Measurements from ENCODE around the gene LTBR. TPM values are rescaled to one million over a fixed set of nuclear protein-coding genes. Genes with fewer than 3 reads are reported as not detected.

LTBR gene
- 111 TPM for total RNA-seq (2013)
- polyA plus RNA-seq (100 to 1,000 TPM in 1 of 3 donors, 10 to 100 TPM in 2; 56.4 to 108 (median 60.6) TPM), polyA minus RNA-seq (68.6 and 113 TPM in 2 replicates), total RNA-seq (20.3 to 71.1 (median 56.4) reads per million in 11 experiments)

DNA sequence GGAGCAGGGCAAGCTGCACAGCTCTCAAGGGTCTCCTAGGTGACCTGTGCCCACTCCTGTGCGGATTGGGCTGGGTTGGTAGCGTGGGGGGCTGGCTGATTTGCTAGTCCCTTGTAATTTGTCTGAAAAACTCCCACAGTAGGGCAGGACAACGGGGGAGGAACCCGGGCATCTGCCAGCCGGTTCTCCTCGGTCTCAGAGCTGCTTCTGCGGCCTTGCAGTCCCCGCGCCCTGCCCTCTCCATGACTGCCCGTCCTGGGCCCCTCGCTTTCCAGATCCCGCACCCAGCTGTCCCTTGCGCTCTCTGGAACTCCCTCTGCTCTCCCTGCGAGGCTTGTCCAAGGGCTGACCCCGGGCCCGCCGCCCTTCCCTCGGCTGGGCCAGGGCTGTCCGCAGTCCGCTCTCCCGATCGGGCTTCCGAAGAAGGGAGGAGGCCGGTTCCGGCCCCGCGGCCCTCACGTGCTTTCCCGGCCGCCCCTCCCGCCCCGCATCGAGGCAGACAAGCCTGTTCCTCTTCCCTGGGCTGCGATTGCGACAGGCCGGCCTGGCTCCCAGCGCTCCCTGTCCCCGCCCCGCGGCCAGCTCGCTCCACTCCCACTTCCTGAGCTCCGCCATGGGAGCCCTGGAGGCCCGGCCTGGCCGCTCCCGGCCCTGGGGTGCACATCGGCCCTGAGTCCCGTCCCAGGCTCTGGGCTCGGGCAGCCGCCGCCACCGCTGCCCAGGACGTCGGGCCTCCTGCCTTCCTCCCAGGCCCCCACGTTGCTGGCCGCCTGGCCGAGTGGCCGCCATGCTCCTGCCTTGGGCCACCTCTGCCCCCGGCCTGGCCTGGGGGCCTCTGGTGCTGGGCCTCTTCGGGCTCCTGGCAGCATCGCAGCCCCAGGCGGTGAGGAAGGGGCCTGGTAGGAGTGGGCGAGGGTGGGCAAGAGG, at the start of gene LTBR:
TSS of gene LTBR (plus strand) at position 591 of the 927 bp plus-strand sequence. CDS start at position 788, 197 bp downstream.
- no peaks in the 10 kb centered on the region for H3K27me3 Mint-ChIP-seq (ENCODE audit: low read depth in 3 of 3)
- H3K4me3 ChIP-seq (replicated peaks in 1 of 3; ENCODE audit: low read depth in 2 of 3, low read length in 3 of 3) = peak within 1 kb of the TSS; percentile 77 to 90 (median 85)

DNA sequence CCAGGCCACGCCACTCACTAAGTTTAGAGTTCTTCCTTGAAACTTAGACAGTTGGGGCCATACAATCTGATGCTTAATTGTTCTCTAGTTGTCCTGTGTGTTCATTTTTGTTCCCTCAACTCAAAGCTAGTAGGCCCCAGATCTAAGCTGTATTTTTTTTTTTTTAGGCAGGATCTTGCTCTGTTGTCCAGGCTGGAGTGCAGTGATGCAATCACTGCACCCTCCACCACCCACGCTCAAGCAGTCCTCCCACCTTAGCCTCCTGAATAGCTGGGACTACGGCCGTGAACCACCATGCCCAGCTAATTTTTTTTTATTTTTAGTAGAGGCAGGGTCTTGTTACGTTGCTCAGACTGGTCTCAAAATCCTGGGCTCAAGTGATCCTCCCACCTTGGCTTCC, 49.6 kb upstream of the LTBR start:
- peaks cover 88 to 93% of the 10 kb centered on the region in 2 donors for H3K4me1 ChIP-seq (ENCODE audit: control insufficient read depth in 1 of 2, insufficient read depth in 2 of 2, low read length in 2 of 2)
- intact Hi-C loops (cut with micrococcal nuclease) = loop anchor here in 1 of 2 donors (10.0 kb wide), 1 partner anchor 200 kb away; the partner anchor contains the start of gene GAPDH
- Mint-ChIP-seq H3K27me3 (ENCODE audit: low read depth in 3 of 3) (peaks cover 0 to 1% (median 0%) of the 10 kb centered on the region in 3 donors), H3K9me3 (no peaks in the 10 kb centered on the region), H3K4me1 (peaks cover 55% of the 10 kb centered on the region), H3K36me3 (peaks cover 53 to 60% of the 10 kb centered on the region in 2 donors), H3K27ac (peak overlapping the region in 2 of 7 donors; percentile 93 to 98), H3K4me3 (no peak overlapping the region)
- peaks cover 57 to 58% of the 10 kb centered on the region in 2 donors for H3K36me3 ChIP-seq (replicated peaks in 1 of 2; ENCODE audit: control insufficient read depth in 1 of 2, insufficient read depth in 2 of 2, low read length in 2 of 2)
- TF ChIP-seq, protein P1, sequence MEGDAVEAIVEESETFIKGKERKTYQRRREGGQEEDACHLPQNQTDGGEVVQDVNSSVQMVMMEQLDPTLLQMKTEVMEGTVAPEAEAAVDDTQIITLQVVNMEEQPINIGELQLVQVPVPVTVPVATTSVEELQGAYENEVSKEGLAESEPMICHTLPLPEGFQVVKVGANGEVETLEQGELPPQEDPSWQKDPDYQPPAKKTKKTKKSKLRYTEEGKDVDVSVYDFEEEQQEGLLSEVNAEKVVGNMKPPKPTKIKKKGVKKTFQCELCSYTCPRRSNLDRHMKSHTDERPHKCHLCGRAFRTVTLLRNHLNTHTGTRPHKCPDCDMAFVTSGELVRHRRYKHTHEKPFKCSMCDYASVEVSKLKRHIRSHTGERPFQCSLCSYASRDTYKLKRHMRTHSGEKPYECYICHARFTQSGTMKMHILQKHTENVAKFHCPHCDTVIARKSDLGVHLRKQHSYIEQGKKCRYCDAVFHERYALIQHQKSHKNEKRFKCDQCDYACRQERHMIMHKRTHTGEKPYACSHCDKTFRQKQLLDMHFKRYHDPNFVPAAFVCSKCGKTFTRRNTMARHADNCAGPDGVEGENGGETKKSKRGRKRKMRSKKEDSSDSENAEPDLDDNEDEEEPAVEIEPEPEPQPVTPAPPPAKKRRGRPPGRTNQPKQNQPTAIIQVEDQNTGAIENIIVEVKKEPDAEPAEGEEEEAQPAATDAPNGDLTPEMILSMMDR (IDR thresholded peaks at IDR 0.05) = no peak
- H3K4me2 ChIP-seq (replicated peaks; ENCODE audit: extremely low read depth, low read length, poor library complexity, severe bottlenecking) = peak overlapping the region; percentile 98
- peak overlapping the region; percentile 79 to 93 for H3K27ac ChIP-seq (ENCODE audit: low read depth in 1 of 2, low read length in 2 of 2)
- H3K27me3 ChIP-seq (ENCODE audit: control insufficient read depth in 2 of 2, insufficient read depth in 2 of 2, low read length in 2 of 2) = no peaks in the 10 kb centered on the region
- H3K79me2 ChIP-seq (ENCODE audit: insufficient read depth, low read length) = peaks cover 99% of the 10 kb centered on the region
- H2AFZ ChIP-seq (ENCODE audit: insufficient read depth, low read depth, low read length, poor library complexity, severe bottlenecking) = no peak overlapping the region
- H3K4me3 ChIP-seq (replicated peaks in 1 of 3; ENCODE audit: low read depth in 2 of 3, low read length in 3 of 3) = peak overlapping the region in 1 of 3 experiments; percentile 90
- no CpG with 5 or more reads among the region's 5 CpGs for WGBS (ENCODE audit: insufficient coverage)
- DNase-seq = no peak
- H3K9me3 ChIP-seq (replicated peaks in 1 of 2; ENCODE audit: control insufficient read depth in 1 of 2, insufficient read depth in 1 of 2, low read length in 2 of 2) = no peaks in the 10 kb centered on the region
- peaks cover 100% of the 10 kb centered on the region for H4K20me1 ChIP-seq (ENCODE audit: insufficient read depth, low read length)
- H3K9ac ChIP-seq (ENCODE audit: insufficient read depth, low read length, poor library complexity, severe bottlenecking) = no peak overlapping the region

More for the DNA sequence above, at the start of gene LTBR:
- intact Hi-C loops (cut with micrococcal nuclease) = loop anchor here in 1 of 2 donors (5.0 kb wide), 1 partner anchor 62 kb away; no protein-coding TSS in a partner anchor
- no peaks in the 10 kb centered on the region for H3K9me3 Mint-ChIP-seq
- 1% methylated on average over 53 of the region's 62 CpGs for whole genome bisulfite sequencing (ENCODE audit: insufficient coverage)
- Histone ChIP-seq H3K79me2 (ENCODE audit: insufficient read depth, low read length) (peaks cover 60% of the 10 kb centered on the region), H3K4me1 (ENCODE audit: control insufficient read depth in 1 of 2, insufficient read depth in 2 of 2, low read length in 2 of 2) (peaks cover 73 to 85% of the 10 kb centered on the region in 2 donors), H3K36me3 (replicated peaks in 1 of 2; ENCODE audit: control insufficient read depth in 1 of 2, insufficient read depth in 2 of 2, low read length in 2 of 2) (peaks cover 30% of the 10 kb centered on the region in 2 donors), H2AFZ (ENCODE audit: insufficient read depth, low read depth, low read length, poor library complexity, severe bottlenecking) (peak within 1 kb of the TSS; percentile 85), H4K20me1 (ENCODE audit: insufficient read depth, low read length) (peaks cover 42% of the 10 kb centered on the region), H3K4me2 (replicated peaks; ENCODE audit: extremely low read depth, low read length, poor library complexity, severe bottlenecking) (peak within 1 kb of the TSS; percentile 78), H3K27me3 (ENCODE audit: control insufficient read depth in 2 of 2, insufficient read depth in 2 of 2, low read length in 2 of 2) (no peaks in the 10 kb centered on the region), H3K9ac (ENCODE audit: insufficient read depth, low read length, poor library complexity, severe bottlenecking) (peak within 1 kb of the TSS; percentile 87), H3K9me3 (replicated peaks in 1 of 2; ENCODE audit: control insufficient read depth in 1 of 2, insufficient read depth in 1 of 2, low read length in 2 of 2) (no peaks in the 10 kb centered on the region), H3K27ac (ENCODE audit: low read depth in 1 of 2, low read length in 2 of 2) (peak within 1 kb of the TSS; percentile 89 to 91)
- peak; percentile 84 to 92 (median 91) for DNase-seq
- peaks cover 26 to 35% of the 10 kb centered on the region in 2 donors for H3K36me3 Mint-ChIP-seq
- peak within 1 kb of the TSS; percentile 87 to 94 (median 91) for H3K27ac Mint-ChIP-seq
- TF ChIP-seq, protein P1 (IDR thresholded peaks at IDR 0.05) = no peak
- peak within 1 kb of the TSS; percentile 88 to 95 for H3K4me3 Mint-ChIP-seq
- peaks cover 88% of the 10 kb centered on the region for H3K4me1 Mint-ChIP-seq

Data from CD14-positive monocyte (primary cell).